Measurements from ENCODE around the gene SLC22A17. TPM values are rescaled to one million over a fixed set of nuclear protein-coding genes. Genes with fewer than 3 reads are reported as not detected.

Gene SLC22A17
- total RNA-seq, 2 donors from 2014 or later = 31.4 to 34.6 TPM

- ATAC-seq = peak; percentile 64 to 70
- intact Hi-C loops (cut with DNase I) = no loop called here
- DNase-seq = peak; percentile 62
These were observed 13.8 kb upstream of the SLC22A17 start for GRCh38 chr14:23366426-23366921.

GRCh38 chr14:23365732-23366425 is 13.2 kb upstream of the SLC22A17 start:
- peak; percentile 77 to 83 for ATAC-seq
- intact Hi-C loops (cut with DNase I) = no loop called here
- no peak for DNase-seq

GRCh38 chr14:23365036-23365731 is 12.5 kb upstream of the SLC22A17 start, which contains the start of gene EFS:
Gene EFS, minus strand, starts transcription at chr14:23365172. Its CDS starts 147 bp downstream, at chr14:23365025.
- peak; percentile 66 to 68 for ATAC-seq
- intact Hi-C loops (cut with DNase I) = no loop called here

GRCh38 chr14:23364164-23365035 is 11.7 kb upstream of the SLC22A17 start:
- DNase-seq (no peak), ATAC-seq (peak; percentile 7 to 41)
- intact Hi-C loops (cut with DNase I) = loop anchor here in 1 of 2 donors (5.0 kb wide), 1 partner anchor 37 kb away; no protein-coding TSS in a partner anchor

More at GRCh38 chr14:23365036-23365731, 12.5 kb upstream of the SLC22A17 start, which contains the start of gene EFS:
- no peak for DNase-seq

GRCh38 chr14:23362200-23362599 is 9.5 kb upstream of the SLC22A17 start:
- intact Hi-C loops (cut with DNase I) = loop anchor here in 1 of 2 donors (5.0 kb wide), 1 partner anchor 35 kb away; no protein-coding TSS in a partner anchor
- DNase-seq = no peak

GRCh38 chr14:23361763-23362162 is 9.1 kb upstream of the SLC22A17 start:
- intact Hi-C loops (cut with DNase I) = loop anchor here in 1 of 2 donors (5.0 kb wide), 1 partner anchor 34 kb away; no protein-coding TSS in a partner anchor
- DNase-seq (no peak), ATAC-seq (no peak)

More at GRCh38 chr14:23362200-23362599, 9.5 kb upstream of the SLC22A17 start:
- no peak for ATAC-seq

GRCh38 chr14:23361320-23361719 is 8.6 kb upstream of the SLC22A17 start:
- intact Hi-C loops (cut with DNase I) = loop anchor here in 1 of 2 donors (5.0 kb wide), 1 partner anchor 34 kb away; no protein-coding TSS in a partner anchor
- ATAC-seq (no peak), DNase-seq (no peak)

GRCh38 chr14:23360496-23360895 is 7.8 kb upstream of the SLC22A17 start:
- DNase-seq (no peak), ATAC-seq (no peak)
- intact Hi-C loops (cut with DNase I) = loop anchor here in 1 of 2 donors (5.0 kb wide), 1 partner anchor 33 kb away; no protein-coding TSS in a partner anchor

GRCh38 chr14:23359722-23360447 is 7.2 kb upstream of the SLC22A17 start:
- intact Hi-C loops (cut with DNase I) = loop anchor here in 1 of 2 donors (5.0 kb wide), 1 partner anchor 33 kb away; no protein-coding TSS in a partner anchor
- no peak for ATAC-seq

GRCh38 chr14:23359167-23359626 is 6.5 kb upstream of the SLC22A17 start:
- no peak for ATAC-seq
- intact Hi-C loops (cut with DNase I) = no loop called here
- DNase-seq = no peak

More at GRCh38 chr14:23359722-23360447, 7.2 kb upstream of the SLC22A17 start:
- DNase-seq = no peak

- intact Hi-C loops (cut with DNase I) = no loop called here
- no peak for ATAC-seq
- no peak for DNase-seq
These were observed 6.0 kb upstream of the SLC22A17 start for GRCh38 chr14:23358553-23359166.

GRCh38 chr14:23358042-23358441 is 5.4 kb upstream of the SLC22A17 start:
- DNase-seq (no peak), ATAC-seq (no peak)
- intact Hi-C loops (cut with DNase I) = no loop called here

GRCh38 chr14:23357261-23357660 is 4.6 kb upstream of the SLC22A17 start:
- no peak for ATAC-seq

GRCh38 chr14:23356662-23357061 is 4.0 kb upstream of the SLC22A17 start:
- intact Hi-C loops (cut with DNase I) = no loop called here
- DNase-seq (no peak), ATAC-seq (no peak)

More at GRCh38 chr14:23357261-23357660, 4.6 kb upstream of the SLC22A17 start:
- intact Hi-C loops (cut with DNase I) = no loop called here
- DNase-seq = no peak

- DNase-seq (no peak), ATAC-seq (no peak)
- intact Hi-C loops (cut with DNase I) = no loop called here
These were observed 3.3 kb upstream of the SLC22A17 start for GRCh38 chr14:23355871-23356435.

GRCh38 chr14:23354990-23355389 is 2.3 kb upstream of the SLC22A17 start:
- no peak for DNase-seq
- intact Hi-C loops (cut with DNase I) = no loop called here
- ATAC-seq = no peak

GRCh38 chr14:23353433-23353780 is 720 bp upstream of the SLC22A17 start:
- intact Hi-C loops (cut with DNase I) = no loop called here
- DNase-seq (no peak), ATAC-seq (no peak)
